Thoracic aorta (tissue), 2 donors: ENCODE measurements around the gene ZNF300. TPM values are rescaled to one million over a fixed set of nuclear protein-coding genes. Genes with fewer than 3 reads are reported as not detected.
A peak's percentile ranks its signal among the peaks of the same experiment; 100 is the strongest.

Experiments used
- ATAC-seq: fragments of 150-250 bp; one replicate; pipeline ENCODE4 v1.8.0; 2017; ENCODE audit warnings: low read depth; ENCODE audit not compliant: insufficient number of reproducible peaks, low FRiP score
- DNase-seq: peaks from one replicate; pipeline ENCODE4 v3.0.0-alpha.2; 2020; ENCODE audit warnings: low spot score
- H3K27ac ChIP-seq, 2 donors: fragments of 200-600 bp; sonication (generic); 1 replicate in 1 of 2; 2 replicates in 1 of 2; pipeline ENCODE4 v1.5.1; 2016; ENCODE audit warnings: mild to moderate bottlenecking in 2 of 2, moderate library complexity in 2 of 2
- H3K27me3 ChIP-seq: fragments of 200-600 bp; sonication (generic); replicated peaks from 2 replicates; pipeline ENCODE4 v1.6.0; 2016; ENCODE audit warnings: mild to moderate bottlenecking; ENCODE audit not compliant: insufficient read depth
- H3K36me3 ChIP-seq: fragments of 200-600 bp; sonication (generic); one replicate; pipeline ENCODE4 v1.5.1; 2016
- H3K4me1 ChIP-seq, 2 donors: fragments of 200-600 bp; sonication (generic); 1 replicate in 1 of 2; 2 replicates in 1 of 2; pipeline versions ENCODE4 v1.5.1 to v1.6.0; 2016; ENCODE audit warnings: low read depth in 2 of 2, mild to moderate bottlenecking in 1 of 2; ENCODE audit not compliant: control insufficient read depth in 1 of 2
- H3K4me3 ChIP-seq: fragments of 200-600 bp; sonication (generic); 2 replicates; pipeline ENCODE4 v1.5.1; 2016; ENCODE audit warnings: mild to moderate bottlenecking
- H3K9me3 ChIP-seq: fragments of 200-600 bp; sonication (generic); 2 replicates; pipeline ENCODE4 v1.5.1; 2016
- CTCF ChIP-seq: fragments of 200-600 bp; sonication (generic); IDR thresholded peaks from one replicate; pipeline ENCODE4 v1.5.1; 2019; ENCODE audit warnings: antibody characterized with exemption
- total RNA-seq, 2 donors: library from RNA; depleted of rRNA; stranded (reverse); fragments of >200 nt; gene quantifications; one replicate each; pipeline versions ENCODE4 v1.1.0 to v1.2.3, GENCODE V29; 2016

Gene ZNF300
- 1 to 10 TPM; 3.8 to 8.0 TPM for total RNA-seq

GRCh38 chr5:150904479-150905311 is at the start of gene ZNF300:
TSS of gene ZNF300 (minus strand) at chr5:150904980. CDS start at chr5:150903155, 1,825 bp downstream.
- TF ChIP-seq CTCF, result no peak
- ATAC-seq (peak; percentile 81), DNase-seq (peak; percentile 33)
- H3K27me3 ChIP-seq, result no peaks in the 10 kb centered on the region
- peak within 1 kb of the TSS; percentile 47 to 62 for H3K27ac ChIP-seq
- peak within 1 kb of the TSS; percentile 74 for H3K4me3 ChIP-seq
- H3K36me3 ChIP-seq, result peaks cover 13% of the 10 kb centered on the region
- peaks cover 47% of the 10 kb centered on the region for H3K9me3 ChIP-seq
- peaks cover 0 to 5% of the 10 kb centered on the region in 2 donors for H3K4me1 ChIP-seq

DNA sequence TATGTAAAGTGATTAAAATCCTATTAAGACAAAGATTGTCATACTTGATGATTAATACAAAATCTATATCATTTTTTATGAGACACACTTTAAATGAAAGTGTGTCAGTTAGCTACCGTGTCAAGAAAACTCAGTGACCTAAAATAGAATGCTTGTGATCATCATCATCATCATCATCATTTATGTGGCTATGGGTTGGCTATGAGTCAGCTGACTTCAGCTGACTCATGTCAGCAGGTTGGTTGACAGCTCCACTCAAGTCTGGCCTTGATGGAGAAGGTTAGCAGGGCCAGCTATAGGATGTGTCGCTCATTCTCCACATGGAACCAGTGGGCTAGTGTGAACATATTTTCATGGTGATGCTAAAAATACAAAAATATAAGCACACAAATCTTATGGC is 43.8 kb upstream of the ZNF300 start:
- no peak for TF ChIP-seq CTCF
- H3K4me3 ChIP-seq, result no peak overlapping the region
- peaks cover 39% of the 10 kb centered on the region for H3K9me3 ChIP-seq
- no peaks in the 10 kb centered on the region for H3K4me1 ChIP-seq
- H3K27me3 ChIP-seq, result no peaks in the 10 kb centered on the region
- H3K27ac ChIP-seq, result no peak overlapping the region
- ATAC-seq, result no peak
- DNase-seq, result no peak
- no peaks in the 10 kb centered on the region for H3K36me3 ChIP-seq

DNA sequence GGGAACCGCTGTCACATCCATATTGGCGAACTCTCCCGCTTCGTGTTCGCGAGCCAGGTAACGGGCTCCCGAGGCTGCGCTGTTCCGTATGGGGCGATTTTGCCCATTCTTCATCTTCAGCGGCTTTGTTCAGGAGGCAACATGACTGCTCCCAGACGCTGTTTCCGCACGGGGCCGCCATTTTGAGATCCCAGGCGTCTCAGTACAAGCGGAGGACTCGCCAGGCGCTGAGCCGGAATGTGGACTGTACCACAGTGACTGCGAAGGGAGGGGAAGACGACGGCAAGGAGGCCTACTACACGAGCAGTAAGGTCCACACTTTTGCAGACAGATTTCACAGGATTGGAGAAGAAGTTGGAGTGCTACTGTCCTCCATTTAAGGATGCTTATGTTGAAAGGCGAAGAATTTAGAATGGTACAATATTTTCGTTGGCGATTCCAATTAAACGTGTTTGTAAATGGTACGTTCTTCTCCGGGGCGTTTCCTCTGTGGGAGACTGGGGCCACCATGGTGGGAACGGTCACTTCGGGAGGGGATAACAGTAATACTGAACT is 41.6 kb upstream of the ZNF300 start:
- Histone ChIP-seq H3K27me3 (no peaks in the 10 kb centered on the region), H3K36me3 (peaks cover under 1% of the 10 kb centered on the region), H3K4me1 (no peaks in the 10 kb centered on the region), H3K9me3 (peaks cover 43% of the 10 kb centered on the region), H3K27ac (peak overlapping the region; percentile 73 to 76), H3K4me3 (peak overlapping the region; percentile 82)
- ATAC-seq (peak; percentile 94), DNase-seq (peak; percentile 56)
- no peak for TF ChIP-seq CTCF

DNA sequence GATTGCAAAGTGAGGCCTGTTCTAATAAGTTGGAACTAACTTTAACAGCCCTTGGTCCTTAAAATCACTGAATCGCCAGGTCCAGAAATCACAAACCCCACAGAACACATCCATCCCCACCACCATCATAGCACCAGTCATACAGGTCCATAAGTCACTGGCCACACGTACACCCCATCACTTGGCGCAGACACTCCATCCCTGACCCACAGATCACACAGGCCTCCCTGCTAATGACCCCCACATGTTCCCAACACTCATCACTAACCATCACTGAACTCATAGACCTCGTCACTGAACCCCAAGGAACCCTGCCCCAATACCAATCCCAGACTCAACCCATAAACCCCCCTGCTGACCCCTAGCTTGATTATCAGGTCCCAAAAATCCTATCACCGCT is 41.2 kb upstream of the ZNF300 start:
- H3K27ac ChIP-seq, result peak overlapping the region; percentile 73 to 76
- peaks cover 43% of the 10 kb centered on the region for H3K9me3 ChIP-seq
- H3K27me3 ChIP-seq, result no peaks in the 10 kb centered on the region
- no peak for DNase-seq
- no peak for TF ChIP-seq CTCF
- H3K36me3 ChIP-seq, result peaks cover 5% of the 10 kb centered on the region
- H3K4me3 ChIP-seq, result peak overlapping the region; percentile 82
- ATAC-seq, result no peak
- no peaks in the 10 kb centered on the region for H3K4me1 ChIP-seq

- no peaks in the 10 kb centered on the region for H3K4me1 ChIP-seq
- peak overlapping the region; percentile 82 for H3K4me3 ChIP-seq
- H3K36me3 ChIP-seq, result peaks cover 10% of the 10 kb centered on the region
- H3K27ac ChIP-seq, result no peak overlapping the region
- DNase-seq (no peak), ATAC-seq (no peak)
- TF ChIP-seq CTCF, result no peak
- H3K9me3 ChIP-seq, result peaks cover 43% of the 10 kb centered on the region
- H3K27me3 ChIP-seq, result no peaks in the 10 kb centered on the region
Observed at GRCh38 chr5:150945486-150945885, 40.7 kb upstream of the ZNF300 start.
